IPS DF 19.7 (cell line): ENCODE results near the gene CYTH4.

Experiments
- DNase-seq: peaks from one replicate; pipeline ENCODE4 v3.0.0-alpha.2; 2013; ENCODE audit warnings: low read depth, low spot score

Gene CYTH4

DNA sequence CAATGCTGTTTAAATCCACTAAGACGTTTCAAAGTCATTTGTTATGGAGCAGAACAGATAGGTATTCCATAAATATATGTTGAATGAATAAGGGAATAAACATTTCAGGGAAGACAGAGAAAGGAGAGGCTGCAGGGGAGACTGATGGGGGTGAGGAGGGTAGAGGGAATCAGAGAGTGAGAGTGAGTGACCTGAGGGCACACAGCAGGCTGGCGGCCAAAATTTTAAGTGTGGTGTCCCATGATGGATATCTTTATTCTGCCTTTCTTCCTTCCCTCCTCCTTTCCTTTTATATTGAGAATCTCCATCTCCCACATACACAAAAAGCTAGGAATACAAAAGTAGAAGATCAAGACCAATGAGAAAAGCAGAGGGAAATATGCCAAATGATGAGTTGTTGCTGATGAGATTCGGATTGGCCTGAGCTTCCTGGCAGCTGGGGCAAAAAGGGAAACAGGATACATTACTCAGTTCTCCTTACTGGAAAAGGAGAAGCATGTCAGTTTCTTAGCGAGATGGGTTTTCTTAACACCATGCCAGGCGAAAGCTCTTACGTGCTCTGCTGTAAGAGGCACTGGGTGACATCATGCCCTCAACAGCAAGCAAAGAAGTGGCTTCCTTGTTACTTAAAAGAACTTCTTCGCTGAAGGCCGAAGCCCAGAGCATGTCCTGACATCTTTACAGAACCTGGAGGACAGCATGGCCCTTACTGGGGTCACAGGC is 11.2 kb upstream of the CYTH4 start:
- no peak for DNase-seq

DNA sequence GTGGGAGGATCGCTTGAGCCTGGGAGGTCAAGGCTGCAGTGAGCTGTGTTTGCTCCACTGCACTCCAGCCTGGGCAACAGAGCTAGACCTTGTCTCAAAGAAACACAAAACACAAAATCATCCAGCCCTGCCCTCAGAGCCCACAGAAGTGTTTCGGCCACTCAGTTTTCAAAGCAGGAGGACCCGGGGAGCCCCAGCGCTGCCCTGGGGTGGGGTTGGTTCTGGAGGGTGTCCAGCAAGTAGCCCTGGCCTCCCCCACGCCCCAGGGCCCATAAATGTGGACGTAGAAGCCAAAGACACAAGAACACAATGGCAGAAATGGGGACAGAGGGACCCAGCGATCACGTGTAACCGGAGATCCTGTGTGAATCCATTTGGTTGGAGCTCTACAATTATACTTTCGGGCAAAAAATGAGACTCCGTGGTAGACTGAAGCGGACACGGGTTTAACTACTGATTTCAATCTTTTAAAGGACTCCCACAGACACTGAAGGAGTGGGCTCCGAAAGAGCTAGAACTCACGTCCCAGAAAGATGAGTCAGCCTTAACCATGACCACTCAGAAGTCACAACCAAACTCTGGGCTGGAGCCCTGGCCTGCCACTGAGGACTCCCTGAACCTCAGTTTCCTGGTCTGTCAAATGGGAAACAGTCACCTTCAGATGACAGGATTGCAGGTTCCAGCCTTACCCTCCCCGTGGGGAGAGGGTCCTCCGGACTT is 9.0 kb upstream of the CYTH4 start:
- no peak for DNase-seq

DNA sequence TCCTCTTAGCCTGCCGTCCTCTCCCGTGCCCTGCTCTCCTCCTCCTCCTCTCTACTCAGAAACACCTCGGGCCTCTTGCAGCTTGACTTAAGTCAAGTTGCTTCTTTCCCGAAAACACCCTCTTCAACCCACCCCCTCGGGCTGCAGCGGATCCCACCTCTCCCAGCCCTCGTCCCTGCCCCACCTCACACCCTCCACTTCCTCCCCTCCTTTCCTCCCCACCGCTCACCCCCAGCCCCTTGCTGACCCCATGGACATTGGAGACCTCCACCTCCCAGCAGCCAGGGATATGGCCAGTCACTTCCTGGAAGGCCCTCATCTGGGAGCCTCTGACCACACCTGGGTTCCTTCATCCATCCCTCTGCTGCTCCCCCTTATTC is 8.5 kb upstream of the CYTH4 start:
- DNase-seq = no peak

DNA sequence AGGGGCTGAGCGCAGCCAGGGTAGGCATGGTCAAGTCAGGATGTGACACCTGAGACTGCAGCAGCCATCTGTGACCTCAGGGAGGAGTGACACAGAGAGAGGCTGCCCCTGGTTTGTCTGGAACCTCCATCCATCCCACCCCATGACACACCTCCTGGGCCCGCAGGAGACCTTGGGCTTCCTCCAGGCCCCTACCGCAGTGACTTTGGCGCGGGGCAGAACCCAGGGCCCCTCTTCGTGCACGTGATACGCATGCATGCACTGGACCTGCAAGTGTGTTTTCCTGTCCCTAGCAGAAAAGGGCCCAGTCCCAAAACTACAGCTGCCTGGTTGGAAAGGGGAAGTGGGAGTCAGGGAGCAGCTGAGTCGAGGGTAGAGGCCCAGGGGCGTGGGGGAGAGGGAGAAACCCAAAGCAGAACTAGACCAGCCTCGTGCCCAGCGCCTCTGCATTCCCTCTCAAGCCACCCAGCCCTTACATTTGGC is 7.9 kb upstream of the CYTH4 start:
- DNase-seq = no peak

DNA sequence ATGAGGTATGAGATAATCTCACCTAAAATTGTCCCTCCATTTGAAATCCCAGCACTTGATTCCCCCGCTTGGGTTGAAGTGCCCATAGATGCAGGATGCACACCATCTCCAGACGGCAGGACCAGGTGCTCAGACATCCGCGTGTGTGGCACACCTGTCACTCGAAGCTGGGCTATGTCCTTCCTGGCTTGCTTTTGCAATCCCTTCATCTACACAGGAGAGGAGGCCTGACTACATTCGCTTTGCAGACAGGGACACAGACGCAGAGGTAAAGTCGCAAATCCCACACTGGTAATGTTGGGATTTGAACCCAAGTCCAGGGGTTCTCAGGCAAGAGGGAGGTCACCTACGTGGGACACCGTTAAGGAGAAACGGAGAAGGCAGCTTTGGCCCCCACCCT is 7.2 kb upstream of the CYTH4 start:
- DNase-seq = no peak

DNA sequence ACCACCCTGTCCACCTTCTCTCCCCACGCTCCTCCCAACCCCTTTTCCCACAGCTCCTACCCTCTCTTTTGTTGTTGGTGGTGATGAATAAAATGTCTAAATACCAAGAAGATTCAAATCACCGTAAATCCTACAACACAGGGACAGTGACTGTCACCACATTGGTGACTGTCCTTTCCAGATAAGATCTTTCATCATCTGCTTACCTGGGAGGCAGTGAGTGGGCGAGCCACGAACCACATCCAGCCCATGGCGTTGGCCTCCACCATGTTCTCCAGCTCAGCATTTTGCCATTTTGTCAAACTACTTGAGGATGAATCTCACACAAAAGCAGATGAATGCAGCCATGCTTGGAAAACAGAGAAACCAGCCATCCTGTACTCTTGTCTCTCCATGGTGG is 6.7 kb upstream of the CYTH4 start:
- no peak for DNase-seq

DNA sequence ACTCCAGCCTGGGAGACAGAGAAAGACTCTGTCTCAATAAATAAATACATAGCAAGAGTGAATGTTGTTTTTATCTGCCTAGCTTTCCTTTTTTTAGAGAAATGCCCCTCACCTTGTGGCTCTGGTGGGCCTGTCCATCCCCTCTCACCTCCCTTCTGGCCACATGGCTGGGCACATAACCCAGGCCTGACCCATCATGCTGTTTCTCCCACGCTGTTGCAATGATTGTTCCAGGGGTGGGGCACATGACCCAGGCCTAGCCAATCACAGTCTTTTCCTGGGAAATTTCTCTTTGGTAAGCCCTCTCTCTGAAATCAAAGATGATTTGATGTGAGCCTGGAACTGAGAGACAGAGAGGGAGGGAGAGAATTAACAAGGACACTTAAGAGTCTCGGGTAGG is 5.5 kb upstream of the CYTH4 start:
- DNase-seq = no peak

GRCh38 chr22:37277384-37277783 is 4.9 kb upstream of the CYTH4 start:
- DNase-seq = no peak

- DNase-seq = no peak
These were observed 4.0 kb upstream of the CYTH4 start for GRCh38 chr22:37278261-37278660.

DNA sequence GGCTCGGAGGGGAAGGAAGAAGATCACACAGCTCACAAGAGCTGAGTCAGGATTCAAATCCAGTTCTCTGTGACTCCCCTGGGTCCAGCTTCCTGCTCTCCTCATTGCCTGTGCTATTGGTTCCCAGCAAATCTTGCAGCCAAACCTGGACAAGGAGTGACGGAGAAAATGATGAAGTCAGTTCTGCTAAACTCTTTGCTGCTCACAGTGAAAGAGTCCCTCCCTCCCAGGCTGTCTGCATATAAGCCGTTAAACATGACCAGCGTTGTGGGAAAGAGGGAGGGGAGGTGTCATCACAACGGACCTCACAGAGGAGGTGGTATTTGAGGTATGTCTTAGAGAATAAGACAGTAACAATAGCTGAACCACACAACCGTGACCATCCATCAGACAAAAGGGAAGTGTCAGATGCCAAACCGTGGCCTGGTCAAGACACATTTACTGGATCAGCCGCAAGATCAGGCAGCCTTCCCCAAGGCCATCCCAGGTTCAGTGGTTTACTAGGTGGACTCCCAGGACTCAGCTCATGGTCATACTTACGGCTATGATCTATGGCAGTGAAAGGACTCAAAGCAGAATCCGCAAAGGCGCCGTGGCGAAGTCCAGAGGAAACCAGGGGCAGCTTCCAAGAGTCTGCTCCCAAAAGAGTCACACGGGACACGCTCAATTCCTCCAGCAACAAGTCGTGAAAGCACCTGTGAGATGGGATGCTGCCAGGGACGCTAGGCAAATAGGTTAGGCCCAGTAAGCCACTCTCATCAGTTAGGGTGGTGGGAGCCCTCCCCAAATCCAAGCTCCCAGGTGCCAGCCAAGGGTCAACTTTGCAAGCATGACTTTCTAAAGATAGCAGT is 2.8 kb upstream of the CYTH4 start:
- DNase-seq = no peak

DNA sequence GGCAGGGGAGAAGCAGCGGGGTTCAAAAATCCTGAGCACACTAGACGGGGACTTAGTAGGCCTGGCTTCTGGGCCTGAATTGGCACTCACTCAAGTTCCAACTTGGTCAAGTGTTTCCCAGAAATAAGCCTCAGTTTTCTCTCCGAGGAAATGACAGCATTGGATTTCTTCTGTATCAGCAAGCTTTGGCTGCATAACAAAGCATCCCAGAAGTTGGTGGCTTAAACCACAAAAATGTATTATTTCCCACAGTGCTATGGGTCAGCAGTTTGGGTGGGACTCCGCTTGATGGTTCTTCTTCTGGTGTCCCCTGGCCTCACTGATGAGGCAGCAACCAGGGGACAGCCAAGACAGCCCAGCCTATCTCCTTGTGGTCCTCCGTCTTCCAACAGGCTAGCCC is 1.6 kb upstream of the CYTH4 start:
- no peak for DNase-seq

DNA sequence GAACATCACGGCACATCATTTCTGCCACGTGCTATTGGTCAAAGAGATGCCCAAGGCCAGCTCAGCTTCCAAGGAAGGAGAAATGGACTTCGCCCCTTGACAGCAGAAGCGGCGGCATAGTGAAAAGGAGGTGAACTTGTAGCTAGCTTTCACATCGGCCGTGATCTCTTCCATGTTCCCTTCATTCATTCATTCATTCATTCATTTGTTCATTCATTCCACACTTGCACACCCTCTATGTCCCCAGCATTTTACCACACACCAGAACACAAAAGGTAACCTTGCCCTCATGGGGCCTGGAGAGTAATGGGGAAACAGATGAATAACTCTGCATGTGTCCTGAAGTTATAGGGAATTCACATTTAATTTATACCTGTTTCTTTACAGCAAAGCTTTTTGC is 1.1 kb upstream of the CYTH4 start:
- DNase-seq = no peak

DNA sequence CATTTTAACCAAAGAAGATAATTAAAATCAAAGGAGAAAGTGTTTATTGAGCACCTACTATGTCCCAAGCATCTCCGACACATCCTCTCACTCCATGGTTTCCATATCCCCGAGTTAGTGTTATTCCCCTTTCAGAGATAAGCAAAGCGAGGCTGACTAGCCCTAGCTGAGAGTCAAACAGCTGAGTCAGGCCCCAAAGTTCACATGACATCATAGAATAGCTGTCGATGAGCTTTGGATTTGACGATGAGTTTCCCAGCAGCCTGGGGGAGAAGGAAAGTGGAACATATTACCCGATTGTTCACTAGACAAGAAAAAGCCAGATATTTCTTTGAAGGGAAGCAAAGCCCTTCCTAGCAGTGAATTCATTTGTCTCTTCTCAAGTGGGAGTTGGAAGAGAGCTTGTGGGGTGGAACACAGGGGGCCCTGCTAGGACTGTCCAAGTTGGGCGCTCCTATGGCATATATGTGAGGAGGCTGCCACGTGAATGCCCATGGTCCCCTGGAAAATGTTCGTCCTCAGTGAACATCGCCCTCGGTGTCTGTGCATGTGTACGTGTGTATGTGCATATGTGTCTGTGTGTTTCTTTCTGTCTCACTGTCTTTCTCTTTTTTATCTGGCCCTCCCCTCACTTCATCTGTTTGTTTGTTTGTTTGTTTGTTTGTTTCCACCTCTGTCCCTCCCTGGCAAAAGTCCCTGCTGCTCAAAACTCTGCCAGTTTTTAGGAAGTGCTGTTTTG is 493 bp upstream of the CYTH4 start:
- no peak for DNase-seq

GRCh38 chr22:37283393-37283937 is 1.2 kb downstream of the CYTH4 start:
- no peak for DNase-seq

DNA sequence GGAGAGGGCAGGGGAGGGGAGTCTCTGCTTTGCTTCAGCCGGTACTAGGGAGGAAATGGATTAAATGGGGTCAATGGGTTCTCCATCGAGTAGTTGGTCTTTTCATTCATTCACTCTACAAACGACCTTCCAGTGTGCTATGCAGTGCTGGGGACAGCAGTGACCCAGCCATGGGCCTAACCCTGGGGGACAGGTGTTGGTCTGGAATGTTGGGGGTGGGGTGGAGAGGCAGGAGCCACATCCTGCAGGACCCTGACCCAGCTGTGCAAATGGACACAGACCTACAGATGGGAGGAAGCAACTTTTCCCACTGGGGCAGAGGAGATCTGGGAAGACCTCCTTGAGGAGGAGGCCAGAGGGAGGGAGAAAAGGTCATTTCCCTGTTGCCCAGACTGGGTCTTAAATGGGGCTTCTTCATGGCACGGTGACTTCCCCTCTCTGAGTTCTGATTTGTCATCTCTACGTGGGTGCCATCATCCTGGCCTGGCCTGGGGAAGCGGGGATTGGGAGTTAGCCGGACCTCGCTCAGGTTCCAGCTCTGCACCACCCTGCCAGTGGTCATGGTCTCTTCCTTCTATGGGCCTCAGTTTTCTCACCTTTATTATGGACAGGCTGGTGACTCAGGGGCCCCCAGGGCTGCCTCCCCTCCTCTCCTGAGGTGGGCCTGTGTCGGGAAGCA is 2.0 kb downstream of the CYTH4 start:
- no peak for DNase-seq

DNA sequence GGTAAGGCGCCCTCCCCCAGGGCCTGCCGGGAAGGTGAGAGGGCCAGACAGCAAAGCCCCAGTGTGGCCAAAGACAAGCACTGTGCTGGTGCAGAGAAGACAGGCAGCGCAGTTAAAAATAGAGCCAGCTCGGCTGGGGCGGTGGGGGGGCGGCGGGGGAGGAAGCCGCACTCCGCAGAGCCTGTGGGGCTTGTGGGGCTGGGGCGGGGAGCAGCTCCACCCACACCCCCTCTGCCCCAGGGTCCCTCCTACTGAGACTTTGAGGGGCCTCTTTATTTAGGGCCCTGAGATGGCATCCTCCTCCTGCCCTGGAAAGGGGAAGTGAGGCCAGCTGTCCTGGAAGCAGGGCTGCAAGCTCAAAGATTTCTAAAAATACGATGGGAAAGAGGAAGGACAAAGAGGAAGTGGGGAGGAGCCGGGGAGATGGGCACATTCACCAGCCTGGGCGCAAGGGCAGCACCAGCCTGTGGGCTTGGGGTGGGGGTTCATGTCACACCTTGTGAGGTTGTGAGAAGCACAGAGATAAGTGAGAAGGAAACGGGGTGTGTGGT is 2.6 kb downstream of the CYTH4 start:
- DNase-seq = no peak

GRCh38 chr22:37285937-37286336 is 3.6 kb downstream of the CYTH4 start:
- DNase-seq = no peak

- DNase-seq = no peak
These were observed 5.2 kb downstream of the CYTH4 start for GRCh38 chr22:37287550-37287951.

- no peak for DNase-seq
These were observed 6.2 kb downstream of the CYTH4 start for GRCh38 chr22:37288521-37288920.

GRCh38 chr22:37289156-37289735 is 6.9 kb downstream of the CYTH4 start:
- no peak for DNase-seq
